Right renal pelvis (tissue), 4 donors: Measurements from ENCODE around the gene THUMPD1. TPM values are rescaled to one million over a fixed set of nuclear protein-coding genes. Genes with fewer than 3 reads are reported as not detected.
A peak's percentile ranks its signal among the peaks of the same experiment; 100 is the strongest.
"Not testable (repeated sequence)": the region's sequence is repeated elsewhere in the genome, so short reads cannot be mapped to it uniquely, and the experiment has no call there.

Source experiments
- DNase-seq, 4 donors: peaks; one replicate each; pipeline ENCODE4 v3.0.0-alpha.2; 2013; ENCODE audit warnings: low read depth in 4 of 4, low spot score in 3 of 4, missing footprints in 1 of 4
- polyA plus RNA-seq, 4 donors: library from polyadenylated mRNA; unstranded; fragments of 120-200 nt; gene quantifications; one replicate each; pipeline ENCODE4 v1.2.1, GENCODE V29; 2013; ENCODE audit not compliant: insufficient read length in 4 of 4

THUMPD1 gene
- polyA plus RNA-seq, 4 donors = 62.0 to 81.4 (median 75.9) TPM

GRCh38 chr16:20750558-20750957, 8.9 kb upstream of the THUMPD1 start:
- no peak for DNase-seq

GRCh38 chr16:20749474-20749873, 7.9 kb upstream of the THUMPD1 start:
- no peak for DNase-seq

- no peak for DNase-seq
Observed at GRCh38 chr16:20747030-20747816, 5.6 kb upstream of the THUMPD1 start.

DNA sequence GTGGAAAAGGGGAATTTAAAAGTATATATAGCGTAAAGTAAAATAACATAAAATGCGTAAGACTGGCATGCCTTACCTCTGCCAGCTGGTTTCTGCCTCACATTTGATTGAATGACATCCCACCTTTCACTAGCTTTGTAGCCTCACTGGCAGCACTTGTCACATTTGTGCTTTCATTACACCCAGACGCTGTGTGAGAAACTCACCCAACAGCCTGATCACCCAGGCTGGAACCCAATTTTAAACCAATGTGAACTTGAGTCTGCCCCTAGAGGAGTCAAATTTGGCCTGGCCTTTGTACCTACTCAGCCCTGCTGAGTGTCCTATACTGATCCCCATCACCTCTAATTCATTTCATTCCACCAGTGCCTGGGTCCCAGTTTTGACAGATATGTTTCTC, 4.8 kb upstream of the THUMPD1 start:
- DNase-seq = no peak

- no peak for DNase-seq
Observed at GRCh38 chr16:20744922-20745440, 3.4 kb upstream of the THUMPD1 start.

DNA sequence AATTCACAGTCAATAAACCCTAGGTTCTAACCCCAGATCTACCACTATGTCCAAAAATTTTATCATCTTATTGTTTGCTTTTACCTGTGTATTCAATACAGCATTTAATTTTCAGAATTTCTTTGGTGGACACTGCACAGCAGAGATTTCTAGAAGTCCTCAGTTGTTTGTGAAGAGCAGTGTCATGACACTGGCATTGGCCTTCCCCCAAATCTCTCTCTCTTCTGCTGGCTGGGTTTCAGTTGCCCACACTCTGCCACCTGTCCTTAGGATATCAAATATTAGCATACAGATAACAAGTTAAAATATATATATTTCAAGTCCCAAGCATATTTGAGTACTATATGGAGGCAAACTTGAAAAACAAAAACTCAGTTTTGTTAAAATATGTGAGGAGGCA, 2.0 kb upstream of the THUMPD1 start:
- no peak for DNase-seq

DNA sequence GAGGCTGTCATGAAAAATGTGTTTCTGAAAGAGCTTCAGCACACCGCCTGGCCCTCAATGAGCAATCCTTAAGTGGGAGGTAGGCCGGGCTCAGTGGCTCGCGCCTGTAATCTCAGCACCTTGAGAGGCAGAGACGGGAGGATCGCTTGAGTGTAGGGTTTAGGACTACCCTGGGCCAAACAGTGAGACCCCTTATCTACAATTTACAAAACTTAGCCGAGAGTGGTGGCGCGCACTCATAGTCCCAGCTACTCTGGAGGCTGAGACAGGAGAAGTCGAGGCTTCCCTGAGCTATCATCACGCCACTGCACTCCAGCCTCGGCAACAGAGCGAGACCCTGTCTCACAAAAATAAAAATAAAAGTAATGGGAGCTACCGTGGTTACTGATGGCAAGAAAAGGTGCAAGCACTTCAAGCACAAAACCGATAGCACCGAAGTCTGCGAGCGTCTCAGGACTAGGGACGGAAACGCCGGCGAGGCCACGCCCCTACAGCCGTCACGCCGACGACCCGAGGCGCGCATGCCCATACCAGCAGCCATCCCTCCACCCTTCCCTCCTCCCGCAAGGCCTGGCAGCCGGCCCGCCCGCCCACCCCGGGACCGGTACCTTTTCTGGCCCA, 607 bp downstream of the THUMPD1 start:
- peak; percentile 58 to 76 (median 68) for DNase-seq

DNA sequence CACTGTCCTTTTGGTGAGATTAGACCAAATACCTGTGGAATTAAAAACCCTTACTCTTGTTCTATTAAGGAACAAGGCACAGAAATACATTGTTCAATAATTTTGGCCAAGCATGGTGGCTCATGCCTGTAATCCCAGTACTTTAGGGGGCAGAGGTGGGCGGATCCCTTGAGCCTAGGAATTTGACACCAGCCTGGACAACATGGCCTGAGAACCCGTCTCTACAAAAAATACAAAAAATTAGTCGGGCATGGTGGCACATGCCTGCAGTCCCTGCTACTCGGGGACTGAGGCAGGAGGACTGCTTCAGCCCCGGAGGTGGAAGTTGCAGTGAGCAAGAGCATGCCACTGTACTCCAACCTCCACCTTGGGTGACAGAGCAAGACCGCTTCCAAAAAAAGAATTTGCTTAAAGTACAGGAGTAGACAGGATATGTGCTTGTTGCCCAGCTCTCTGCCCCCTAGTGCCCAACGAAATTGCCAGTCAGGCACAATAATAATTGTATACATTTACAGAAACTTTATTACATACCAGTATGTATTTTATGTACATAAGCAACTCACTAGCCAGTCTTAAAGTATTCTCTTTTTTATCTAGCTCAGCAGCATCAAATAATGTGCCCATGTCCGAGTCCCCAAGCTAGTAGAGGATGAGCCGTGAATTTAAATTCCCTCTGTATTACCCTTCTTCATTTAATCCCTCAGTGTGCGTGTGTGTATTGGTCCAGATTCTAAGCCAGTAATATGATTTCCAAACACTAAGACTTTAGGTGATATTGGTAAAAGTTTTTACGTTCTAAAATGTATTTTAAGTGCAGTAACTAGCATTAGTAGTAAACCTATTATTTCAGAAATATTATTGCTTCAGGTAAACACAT, 1.4 kb downstream of the THUMPD1 start:
- DNase-seq = no peak

GRCh38 chr16:20735490-20735889, 6.1 kb downstream of the THUMPD1 start:
- no peak for DNase-seq

DNA sequence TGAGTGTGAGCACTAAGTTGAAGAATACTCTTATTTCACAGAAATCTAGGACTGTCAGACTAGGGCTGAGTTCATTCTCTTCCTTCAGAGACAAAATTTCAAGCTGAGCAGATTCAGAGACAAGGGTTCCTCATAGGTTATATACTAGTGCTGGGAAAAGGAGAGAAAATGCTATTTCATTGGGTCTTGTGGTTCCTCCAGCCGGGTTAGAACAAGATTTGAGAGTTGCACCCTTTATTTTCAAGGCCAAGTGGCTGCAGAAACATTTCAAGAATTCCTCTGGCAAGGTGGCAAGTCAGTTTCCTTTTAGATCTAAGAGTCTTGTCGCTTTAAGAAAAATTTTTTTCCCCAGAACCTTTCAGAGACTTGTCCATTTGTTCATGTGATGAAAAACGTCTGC, 6.8 kb downstream of the THUMPD1 start:
- DNase-seq = no peak

DNA sequence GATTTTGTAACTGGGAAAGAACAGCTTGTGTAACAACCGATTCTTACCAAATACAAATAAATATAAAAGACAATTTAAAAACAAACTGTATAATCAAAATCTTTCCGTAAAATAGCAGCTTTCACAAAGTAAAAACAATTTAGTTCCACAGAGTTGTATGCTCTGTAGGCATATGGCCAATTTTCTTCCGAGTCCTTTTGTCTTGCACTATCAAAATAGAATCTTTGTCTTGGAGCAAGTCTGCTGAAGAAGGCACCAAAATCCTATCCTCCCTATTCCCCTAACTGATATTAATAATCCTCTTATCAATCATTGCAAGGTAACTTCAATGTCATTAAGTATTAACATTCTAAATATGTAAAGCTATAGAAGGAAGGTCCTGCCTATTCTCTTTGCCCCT, 7.6 kb downstream of the THUMPD1 start:
- no peak for DNase-seq

DNA sequence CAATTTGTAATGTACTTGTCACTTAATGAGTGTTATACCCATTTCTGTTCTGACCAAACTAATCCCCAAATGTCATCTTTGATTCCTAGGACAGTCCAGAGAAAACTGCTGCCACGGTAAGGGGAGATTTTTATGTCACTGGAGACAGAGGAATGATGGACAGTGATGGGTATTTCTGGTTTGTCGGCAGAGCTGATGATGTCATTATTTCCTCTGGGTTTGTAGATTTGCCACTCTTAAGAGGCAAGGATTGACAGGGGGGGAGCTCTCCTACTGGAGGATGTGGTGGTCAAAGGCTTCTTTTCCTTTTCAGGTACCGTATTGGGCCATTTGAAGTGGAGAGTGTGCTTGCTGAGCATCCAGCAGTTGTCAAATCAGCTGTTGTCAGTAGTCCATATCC, 12.5 kb downstream of the THUMPD1 start:
- no peak for DNase-seq

DNA sequence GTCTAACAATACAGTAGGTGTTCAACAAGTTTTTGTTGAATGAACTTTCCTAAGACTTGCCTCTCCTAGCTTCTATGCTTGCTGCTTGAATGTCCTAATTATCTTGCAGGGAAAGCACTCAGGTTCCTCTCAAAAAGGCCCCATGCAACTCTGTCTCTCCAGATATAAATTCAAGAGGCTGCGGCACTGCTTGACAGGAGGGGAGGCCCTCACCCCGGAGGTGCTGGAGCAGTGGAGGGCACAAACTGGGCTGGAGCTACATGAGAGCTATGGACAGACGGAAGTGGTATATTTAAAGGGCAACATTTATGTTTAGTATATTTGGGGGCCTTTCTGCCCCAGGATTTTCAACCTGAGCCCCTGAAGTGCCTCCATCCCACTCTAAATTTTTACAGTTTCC, 14.4 kb downstream of the THUMPD1 start:
- DNase-seq = no peak

- DNase-seq = no peak
Observed at GRCh38 chr16:20726661-20727060, 15.0 kb downstream of the THUMPD1 start.

- DNase-seq = no peak
Observed at GRCh38 chr16:20720251-20720650, 21.4 kb downstream of the THUMPD1 start.

- not testable (repeated sequence) for DNase-seq
Observed at GRCh38 chr16:20717718-20718117, 23.9 kb downstream of the THUMPD1 start.

DNA sequence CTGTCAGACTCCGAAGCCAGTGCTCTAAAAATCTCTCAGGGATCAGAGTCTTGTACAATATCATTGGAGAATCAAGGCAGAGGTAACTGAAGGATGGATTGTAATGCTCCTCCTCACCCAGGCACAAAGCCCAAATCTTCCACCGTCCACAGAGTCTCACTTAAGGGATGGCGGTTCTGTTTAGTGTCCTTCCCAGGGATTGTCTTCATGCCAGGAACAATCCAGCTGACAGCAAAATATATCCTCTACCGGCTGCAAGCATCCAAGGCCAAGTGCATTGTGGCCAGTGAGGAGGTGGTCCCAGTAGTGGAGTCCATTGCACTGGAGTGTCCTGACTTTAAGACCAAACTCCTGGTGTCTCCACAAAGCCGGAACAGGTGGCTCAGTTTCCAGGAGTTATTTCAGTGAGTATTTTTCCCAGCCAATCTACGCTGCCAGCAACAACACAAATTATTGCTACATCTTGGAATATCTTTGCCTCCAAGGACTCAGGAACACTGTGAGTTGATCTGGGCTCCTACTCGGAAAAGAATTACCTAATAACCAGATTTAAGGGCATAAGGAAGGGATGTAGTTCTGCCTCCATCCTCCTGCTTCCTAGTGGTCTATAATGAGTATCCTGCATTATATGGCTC, 30.2 kb downstream of the THUMPD1 start:
- DNase-seq = no peak

DNA sequence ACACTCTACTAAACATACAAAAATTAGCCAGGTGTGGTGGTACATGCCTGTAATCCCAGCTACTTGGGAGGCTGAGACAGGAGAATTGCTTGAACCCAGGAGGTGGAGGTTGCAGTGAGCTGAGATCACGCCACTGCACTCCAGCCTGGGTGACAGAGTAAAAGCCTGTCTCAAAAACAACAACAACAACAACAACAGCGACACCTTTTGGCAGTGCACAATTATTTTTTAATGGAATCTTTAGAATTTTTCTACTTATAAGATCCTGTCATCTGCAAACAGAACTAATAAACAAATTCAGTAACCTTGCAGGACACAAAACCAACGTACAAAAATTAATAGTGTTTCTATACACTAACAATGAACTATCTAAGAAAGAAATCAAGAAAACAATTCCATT, 33.5 kb downstream of the THUMPD1 start:
- not testable (repeated sequence) for DNase-seq

DNA sequence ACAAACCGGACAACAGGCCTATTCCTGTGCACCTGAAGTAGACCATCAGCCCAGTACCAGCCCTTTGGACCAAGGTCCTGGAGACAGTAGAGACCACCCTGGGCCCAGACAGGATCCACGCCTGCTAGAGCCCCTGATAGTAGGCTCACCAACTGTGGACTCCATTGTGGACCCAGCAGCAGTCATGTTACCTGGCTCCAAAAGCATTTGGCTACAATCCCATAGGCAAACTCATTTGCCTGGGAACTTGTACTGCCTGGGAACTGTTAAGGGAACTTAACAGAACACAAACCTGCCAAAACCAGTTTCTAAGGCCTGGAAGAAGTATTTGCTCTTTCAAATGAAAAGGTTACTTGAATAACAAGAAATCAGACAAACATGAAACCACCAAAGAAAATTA, 34.2 kb downstream of the THUMPD1 start:
- no peak for DNase-seq

GRCh38 chr16:20705972-20706371, 35.6 kb downstream of the THUMPD1 start:
- DNase-seq = not testable (repeated sequence)

DNA sequence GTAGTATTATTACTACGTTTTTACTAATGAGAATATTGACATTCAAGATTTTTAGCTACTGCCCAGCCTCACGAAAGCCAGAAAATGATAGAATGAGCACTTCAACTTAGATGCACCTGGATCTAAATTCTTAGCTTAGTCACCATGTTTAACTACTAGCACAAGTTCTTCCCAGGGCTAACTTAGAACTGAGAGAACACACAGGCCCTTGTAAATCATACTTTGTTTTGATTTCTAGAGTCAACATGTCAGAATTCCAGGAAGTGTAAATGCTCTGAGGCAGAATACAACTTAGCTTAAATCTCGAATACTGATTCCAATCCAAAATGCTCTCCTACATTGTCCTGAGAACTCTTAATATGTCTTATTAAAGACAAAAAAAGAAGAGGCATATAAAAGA, 37.3 kb downstream of the THUMPD1 start:
- DNase-seq = no peak
